GM21723 (cell line): Measurements from ENCODE around the gene ST3GAL4.
"Not testable (repeated sequence)": the region's sequence is repeated elsewhere in the genome, so short reads cannot be mapped to it uniquely, and the experiment has no call there.

Experiments used
- ATAC-seq: cut with Tn5 transposase; IDR thresholded peaks from one replicate; pipeline ENCODE4 v1.9.1; 2021; ENCODE audit warnings: mild to moderate bottlenecking, moderate library complexity; ENCODE audit not compliant: unreplicated experiment

ST3GAL4 gene

GRCh38 chr11:126362879-126363655 is 7.6 kb downstream of the ST3GAL4 start:
- no peak for ATAC-seq

GRCh38 chr11:126363706-126364248 is 8.3 kb downstream of the ST3GAL4 start:
- no peak for ATAC-seq

DNA sequence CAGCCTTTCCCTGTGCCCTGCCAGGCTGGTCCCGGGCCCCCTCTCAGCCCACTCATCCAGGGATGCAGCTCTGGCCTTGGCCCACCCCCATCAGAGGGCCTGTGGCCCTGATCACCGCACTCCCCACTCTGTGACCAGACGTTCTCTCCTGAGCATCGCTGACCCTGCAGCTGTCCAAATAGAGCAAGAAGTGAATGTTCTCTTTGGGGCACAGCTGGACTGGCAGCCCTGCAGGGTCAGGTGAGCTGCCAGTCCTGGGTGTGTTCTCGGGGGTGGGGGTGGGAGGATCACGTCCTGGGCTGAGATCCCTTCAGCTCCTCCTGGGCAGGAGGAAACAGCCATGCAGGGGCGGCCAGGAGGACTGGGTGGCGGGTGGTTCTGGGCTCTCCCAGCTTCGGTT is 9.2 kb downstream of the ST3GAL4 start:
- not testable (repeated sequence) for ATAC-seq

DNA sequence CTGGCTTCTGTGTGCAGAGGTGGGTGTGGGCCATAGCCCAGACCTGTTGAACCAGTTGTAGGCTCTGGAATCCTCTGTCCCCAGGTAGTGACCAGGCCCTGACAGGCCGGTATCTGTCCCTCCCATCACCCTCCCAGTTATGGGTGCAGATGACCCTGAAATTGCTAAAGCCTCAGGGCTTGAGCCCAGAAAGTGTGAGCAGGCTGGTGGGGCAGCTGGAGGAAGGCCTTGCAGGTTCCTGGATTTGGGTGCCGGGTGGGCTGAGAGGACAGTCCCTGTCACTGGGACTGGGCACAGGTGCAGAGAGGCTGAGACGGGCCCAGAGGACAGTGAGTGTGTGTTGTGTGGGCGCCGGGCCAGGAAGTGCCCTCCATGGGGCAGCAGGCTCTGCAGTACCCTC is 10.0 kb downstream of the ST3GAL4 start:
- ATAC-seq: not testable (repeated sequence)

- no peak for ATAC-seq
Measured at GRCh38 chr11:126366064-126366822, 10.8 kb downstream of the ST3GAL4 start.

DNA sequence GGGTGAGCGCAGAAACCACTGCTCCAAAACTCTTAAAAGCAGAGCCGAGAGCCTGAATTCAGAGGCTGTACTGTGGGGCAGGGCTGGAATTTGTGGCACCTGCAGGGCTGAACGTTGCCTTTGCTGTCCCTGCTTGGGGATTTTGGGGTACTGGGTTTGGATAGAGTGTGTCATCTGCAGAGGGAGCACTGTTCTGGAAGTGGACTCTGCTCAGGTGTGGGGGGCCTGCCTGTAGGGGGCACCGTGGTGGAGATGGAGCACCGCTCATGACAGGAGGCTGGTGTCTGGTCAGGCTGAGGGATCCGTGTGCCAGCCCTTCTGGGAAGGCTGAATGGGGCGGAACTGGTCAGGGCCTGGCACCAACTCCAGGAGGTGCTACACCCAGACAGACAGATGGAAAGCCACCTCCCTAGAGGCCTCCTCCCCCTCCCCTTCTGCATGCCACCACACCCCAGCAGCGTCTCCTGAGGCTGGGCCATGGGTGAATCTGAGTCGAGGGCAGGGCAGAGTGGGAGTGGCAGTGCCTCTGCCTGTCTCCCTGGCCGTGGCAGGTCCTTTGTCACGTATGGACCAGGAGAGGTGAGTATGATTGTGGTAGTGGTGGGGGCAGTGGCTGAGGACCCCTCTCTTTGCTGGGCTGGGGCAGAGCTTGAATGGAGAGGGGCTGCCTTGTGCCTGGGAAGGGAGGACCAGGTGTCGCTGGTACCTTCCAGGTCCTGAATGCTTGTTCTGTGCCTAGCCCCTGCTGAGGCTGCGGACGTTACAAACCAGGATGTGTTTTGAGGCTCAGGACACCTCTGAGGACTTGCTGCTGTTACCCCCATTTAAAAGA is 11.6 kb downstream of the ST3GAL4 start:
- not testable (repeated sequence) for ATAC-seq

- ATAC-seq: not testable (repeated sequence)
Measured at GRCh38 chr11:126367806-126368205, 12.3 kb downstream of the ST3GAL4 start.

GRCh38 chr11:126368336-126369119 is 13.0 kb downstream of the ST3GAL4 start:
- ATAC-seq: not testable (repeated sequence)

GRCh38 chr11:126370016-126370415 is 14.5 kb downstream of the ST3GAL4 start:
- no peak for ATAC-seq

DNA sequence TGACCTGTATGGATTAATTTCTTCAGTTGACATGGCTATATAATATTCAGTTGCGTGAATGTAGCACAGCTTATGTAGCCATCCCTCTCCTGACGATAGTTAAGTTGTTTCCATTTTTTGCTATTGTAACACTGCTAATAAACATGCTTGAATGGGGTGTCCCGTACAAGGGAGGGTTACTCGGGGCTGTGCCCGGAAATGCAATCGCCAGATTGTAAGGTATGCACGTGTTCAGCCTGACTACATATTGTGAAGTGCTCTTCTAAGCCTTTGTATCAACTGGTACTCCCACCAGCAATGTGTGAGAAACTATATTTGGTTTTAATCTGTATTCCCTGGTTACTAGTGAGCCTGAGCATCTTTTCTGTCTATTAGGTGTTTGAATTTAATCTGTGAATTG is 16.1 kb downstream of the ST3GAL4 start:
- ATAC-seq: no peak

GRCh38 chr11:126373389-126374066 is 18.0 kb downstream of the ST3GAL4 start:
- not testable (repeated sequence) for ATAC-seq

DNA sequence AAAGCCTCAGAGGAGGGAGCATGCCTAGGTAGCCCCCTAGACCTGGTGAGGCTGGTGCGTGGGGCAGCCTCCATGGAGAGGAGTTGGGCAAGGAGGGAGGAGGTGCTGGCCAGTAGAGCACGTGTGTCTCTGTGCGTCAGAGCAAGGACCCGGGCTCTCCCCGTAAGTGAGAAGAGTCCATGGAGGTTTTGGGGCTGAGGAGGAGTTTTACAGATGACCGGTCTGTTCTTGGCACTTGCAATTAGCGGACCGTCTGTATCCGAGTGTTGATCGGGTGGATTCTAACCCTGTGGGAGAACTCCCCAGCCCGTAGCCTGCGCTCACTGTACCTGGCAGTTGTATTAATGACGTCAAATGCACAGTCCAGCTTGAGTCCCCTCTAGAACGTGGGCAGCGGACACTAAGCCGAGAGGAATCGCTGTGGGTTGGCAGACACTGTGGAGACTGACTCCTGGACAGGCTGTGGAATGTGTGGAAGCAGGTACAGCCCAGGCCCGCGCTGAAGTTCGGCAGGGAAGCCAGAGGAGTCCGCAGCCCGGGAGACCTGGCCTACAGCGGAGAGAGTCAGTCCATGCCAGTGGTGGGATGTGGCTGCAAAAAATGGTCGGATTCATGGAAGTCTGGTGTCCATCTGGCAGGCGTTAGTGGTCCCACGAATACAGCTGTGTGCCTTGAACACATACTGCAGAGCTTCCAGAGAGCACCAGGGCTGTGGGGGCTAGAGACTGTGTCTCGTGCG is 19.2 kb downstream of the ST3GAL4 start:
- not testable (repeated sequence) for ATAC-seq

GRCh38 chr11:126375726-126376125 is 20.2 kb downstream of the ST3GAL4 start:
- ATAC-seq: no peak

DNA sequence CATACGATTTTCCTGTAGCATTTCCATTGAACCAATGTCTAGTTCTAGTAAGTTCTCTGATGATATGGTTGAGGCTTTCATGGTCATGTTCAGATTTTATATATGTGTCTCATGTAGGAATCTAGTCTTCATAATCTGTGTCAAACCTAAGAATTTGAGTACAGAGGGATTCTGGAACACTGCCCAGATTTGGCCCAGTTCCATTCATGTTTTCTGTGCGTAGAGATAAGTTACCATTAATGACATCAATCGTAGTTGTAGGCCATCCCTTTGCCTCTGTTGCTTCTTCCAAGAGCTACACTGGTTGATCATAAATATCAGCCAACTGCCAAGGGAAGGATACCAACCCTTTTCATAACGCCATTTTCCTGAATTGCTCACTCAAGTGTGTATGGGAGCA is 23.3 kb downstream of the ST3GAL4 start:
- no peak for ATAC-seq

DNA sequence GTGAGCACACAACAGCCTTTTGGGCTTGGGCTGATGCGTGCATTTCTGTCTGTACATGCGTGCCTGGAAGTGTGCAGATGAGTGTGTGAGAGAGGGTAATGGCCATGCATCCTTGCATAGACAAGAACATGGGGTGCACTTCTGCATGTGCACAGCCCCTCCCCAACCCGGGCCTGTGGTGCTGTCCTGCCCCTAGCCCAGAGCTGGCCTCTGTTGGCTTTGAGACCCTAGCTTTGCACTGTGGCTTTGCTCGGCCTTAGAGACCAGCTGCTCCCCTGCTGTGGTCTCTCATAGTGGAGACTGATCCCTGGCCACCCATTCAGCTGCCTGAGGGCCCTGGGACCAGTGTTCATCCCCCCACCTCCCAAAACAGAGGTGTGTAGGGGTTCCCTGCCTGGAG is 25.4 kb downstream of the ST3GAL4 start:
- no peak for ATAC-seq

DNA sequence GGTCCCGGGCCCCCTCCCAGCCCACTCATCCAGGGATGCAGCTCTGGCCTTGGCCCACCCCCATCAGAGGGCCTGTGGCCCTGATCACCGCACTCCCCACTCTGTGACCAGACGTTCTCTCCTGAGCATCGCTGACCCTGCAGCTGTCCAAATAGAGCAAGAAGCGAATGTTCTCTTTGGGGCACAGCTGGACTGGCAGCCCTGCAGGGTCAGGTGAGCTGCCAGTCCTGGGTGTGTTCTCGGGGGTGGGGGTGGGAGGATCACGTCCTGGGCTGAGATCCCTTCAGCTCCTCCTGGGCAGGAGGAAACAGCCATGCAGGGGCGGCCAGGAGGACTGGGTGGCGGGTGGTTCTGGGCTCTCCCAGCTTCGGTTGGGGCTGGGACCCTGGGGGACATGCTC is 26.5 kb downstream of the ST3GAL4 start:
- not testable (repeated sequence) for ATAC-seq

DNA sequence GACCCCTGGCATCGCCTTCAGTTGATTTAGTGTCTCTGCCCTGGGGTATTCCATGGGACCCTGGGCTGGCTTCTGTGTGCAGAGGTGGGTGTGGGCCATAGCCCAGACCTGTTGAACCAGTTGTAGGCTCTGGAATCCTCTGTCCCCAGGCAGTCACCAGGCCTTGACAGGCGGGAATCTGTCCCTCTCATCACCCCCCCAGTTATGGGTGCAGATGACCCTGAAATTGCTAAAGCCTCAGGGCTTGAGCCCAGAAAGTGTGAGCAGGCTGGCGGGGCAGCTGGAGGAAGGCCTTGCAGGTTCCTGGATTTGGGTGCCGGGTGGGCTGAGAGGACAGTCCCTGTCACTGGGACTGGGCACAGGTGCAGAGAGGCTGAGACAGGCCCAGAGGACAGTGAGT is 27.2 kb downstream of the ST3GAL4 start:
- ATAC-seq: not testable (repeated sequence)

DNA sequence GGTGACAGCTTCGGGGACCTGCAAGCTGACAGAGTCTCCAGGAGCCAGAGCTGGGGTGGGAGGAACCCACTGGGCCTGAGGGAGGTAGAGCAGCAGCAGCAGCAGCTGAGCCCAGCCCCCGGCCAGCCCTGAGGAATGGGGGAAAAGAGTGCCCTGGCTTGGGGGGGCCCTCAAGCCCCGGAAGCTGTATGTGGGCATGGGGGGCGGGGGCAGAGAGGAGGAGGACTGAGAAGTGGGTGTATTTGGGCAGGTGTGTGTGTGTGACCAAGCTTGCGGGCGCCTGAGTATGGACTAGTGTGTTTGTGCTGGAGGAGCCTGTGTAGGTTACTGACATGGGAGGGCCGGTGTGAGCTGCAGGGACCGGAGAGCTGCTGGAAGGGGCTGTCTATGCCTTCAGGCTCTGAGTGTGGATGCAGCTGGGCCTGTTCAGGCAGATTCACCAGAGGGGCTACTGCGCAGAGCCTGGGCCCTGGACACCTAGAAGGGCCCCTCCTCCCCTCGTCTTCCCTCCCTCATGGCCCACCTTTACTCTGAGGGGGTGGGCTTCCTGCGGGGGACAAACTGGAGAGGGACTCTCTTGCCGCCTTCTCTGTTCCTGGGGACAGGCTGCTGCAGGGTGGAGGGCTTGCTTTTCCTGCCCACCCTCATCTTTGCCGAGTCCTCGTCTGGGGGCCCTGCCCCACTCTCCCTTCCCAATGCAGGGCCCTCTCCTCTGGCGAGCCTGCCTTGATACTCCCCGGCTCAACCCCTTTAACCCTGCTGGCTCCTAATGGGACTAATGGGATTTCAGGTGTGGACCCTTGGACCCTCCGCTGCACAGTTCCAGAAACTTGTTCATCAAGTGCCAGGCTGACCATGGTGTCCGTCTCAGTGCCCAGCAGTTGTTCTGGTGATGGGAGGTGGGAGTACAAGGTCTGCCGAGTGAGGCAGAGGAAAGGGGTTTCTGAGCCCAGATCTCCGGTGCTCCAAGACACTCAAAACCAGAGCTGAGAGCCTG is 28.2 kb downstream of the ST3GAL4 start:
- ATAC-seq: no peak
